CD4-positive, CD25-positive, alpha-beta regulatory T cell (primary cell): ENCODE measurements around the gene LRMDA. TPM values are rescaled to one million over a fixed set of nuclear protein-coding genes. Genes with fewer than 3 reads are reported as not detected.

ENCODE experiments used
- ATAC-seq, 2 donors: fragments of 150-1000 bp; cut with Tn5 transposase; one replicate each; pipeline ENCODE4 v1.10.0; 2021; ENCODE audit warnings: low read depth in 2 of 2, moderate number of reproducible peaks in 2 of 2, moderate library complexity in 1 of 2
- DNase-seq, 3 donors: peaks; one replicate each; pipeline versions ENCODE4 v3.0.0 to v3.0.0-alpha.2; 2012 to 2022; ENCODE audit warnings: mixed read lengths in 1 of 3
- H3K27ac ChIP-seq: one replicate; pipeline ENCODE4 v1.7.0; 2013; ENCODE audit warnings: mild to moderate bottlenecking, low read length; ENCODE audit not compliant: insufficient read depth, poor library complexity, severe bottlenecking
- H3K27me3 ChIP-seq: one replicate; pipeline ENCODE4 v1.7.0; 2013; ENCODE audit warnings: low read length; ENCODE audit not compliant: control insufficient read depth, insufficient read depth
- H3K36me3 ChIP-seq: one replicate; pipeline ENCODE4 v1.7.0; 2013; ENCODE audit warnings: mild to moderate bottlenecking, low read length, moderate library complexity; ENCODE audit not compliant: control insufficient read depth, insufficient read depth
- H3K4me1 ChIP-seq: 2 replicates; pipeline ENCODE4 v1.7.0; 2013; ENCODE audit warnings: mild to moderate bottlenecking, low read length; ENCODE audit not compliant: insufficient read depth, control insufficient read depth, poor library complexity, severe bottlenecking
- H3K4me3 ChIP-seq: one replicate; pipeline ENCODE4 v1.7.0; 2013; ENCODE audit warnings: low read depth, mild to moderate bottlenecking, low read length, moderate library complexity
- H3K9me3 ChIP-seq, 2 experiments: 1 replicate in 1 of 2; 2 replicates in 1 of 2; pipeline ENCODE4 v1.7.0; 2013; ENCODE audit warnings: low read length in 2 of 2, mild to moderate bottlenecking in 1 of 2, moderate library complexity in 1 of 2; ENCODE audit not compliant: control insufficient read depth in 2 of 2
- H3K27ac Mint-ChIP-seq, 3 donors: one replicate each; pipeline ENCODE4 v1.8.0; 2020 to 2022; ENCODE audit warnings: mild to moderate bottlenecking in 3 of 3, mixed read lengths in 3 of 3, moderate library complexity in 2 of 3
- H3K27me3 Mint-ChIP-seq: one replicate; pipeline ENCODE4 v1.8.0; 2022; ENCODE audit warnings: mild to moderate bottlenecking, mixed read lengths
- H3K36me3 Mint-ChIP-seq: one replicate; pipeline ENCODE4 v1.8.0; 2020; ENCODE audit warnings: mixed read lengths
- H3K4me1 Mint-ChIP-seq, 4 donors: one replicate each; pipeline ENCODE4 v1.8.0; 2020 to 2022; ENCODE audit warnings: mixed read lengths in 4 of 4, mild to moderate bottlenecking in 1 of 4
- H3K4me3 Mint-ChIP-seq, 4 donors: one replicate each; pipeline ENCODE4 v1.8.0; 2020 to 2022; ENCODE audit warnings: mild to moderate bottlenecking in 4 of 4, mixed read lengths in 4 of 4, moderate library complexity in 3 of 4
- H3K9me3 Mint-ChIP-seq, 7 donors: one replicate each; pipeline ENCODE4 v1.8.0; 2020 to 2022; ENCODE audit warnings: mixed read lengths in 7 of 7, mild to moderate bottlenecking in 3 of 7, moderate library complexity in 2 of 7
- polyA plus RNA-seq, 4 donors: library from polyadenylated mRNA; unstranded; fragments of 300-500 nt; fragmentation: Illumina TruSeq; gene quantifications; one replicate each; pipeline ENCODE4 v1.2.3, GENCODE V29; 2021
- total RNA-seq: library from RNA; stranded (reverse); gene quantifications from one replicate; pipeline ENCODE4 v1.2.3, GENCODE V29; 2022

LRMDA gene
- total and polyA plus RNA-seq, 5 donors from 2014 or later: 0.10 TPM; not detected in 4

GRCh38 chr10:75395066-75395931, 36.1 kb upstream of the LRMDA start:
- DNase-seq (no peak), ATAC-seq (no peak)
- Histone ChIP-seq H3K27ac (no peak overlapping the region), H3K36me3 (no peaks in the 10 kb centered on the region), H3K27me3 (peaks cover 10% of the 10 kb centered on the region), H3K9me3 (no peaks in the 10 kb centered on the region), H3K4me3 (no peak overlapping the region), H3K4me1 (peaks cover 3% of the 10 kb centered on the region)
- Mint-ChIP-seq H3K4me3 (peak overlapping the region in 2 of 4 donors; percentile 32 to 56), H3K27ac (no peak overlapping the region), H3K27me3 (peaks cover 66% of the 10 kb centered on the region), H3K36me3 (peaks cover 6% of the 10 kb centered on the region), H3K4me1 (peaks cover 0 to 14% (median 5%) of the 10 kb centered on the region in 4 donors), H3K9me3 (peaks cover 0 to 6% (median 1%) of the 10 kb centered on the region in 7 donors)

- H3K9me3 Mint-ChIP-seq: peaks cover 0 to 6% (median 1%) of the 10 kb centered on the region in 7 donors
- no peak for DNase-seq
- H3K27ac ChIP-seq: no peak overlapping the region
- peaks cover 0 to 21% (median 7%) of the 10 kb centered on the region in 4 donors for H3K4me1 Mint-ChIP-seq
- H3K27me3 ChIP-seq: peaks cover 10% of the 10 kb centered on the region
- no peaks in the 10 kb centered on the region for H3K9me3 ChIP-seq
- no peaks in the 10 kb centered on the region for H3K36me3 ChIP-seq
- H3K27ac Mint-ChIP-seq: no peak overlapping the region
- no peak for ATAC-seq
- peak overlapping the region in 1 of 4 donors; percentile 32 for H3K4me3 Mint-ChIP-seq
- H3K4me1 ChIP-seq: peaks cover 10% of the 10 kb centered on the region
- H3K4me3 ChIP-seq: no peak overlapping the region
- peaks cover 6% of the 10 kb centered on the region for H3K36me3 Mint-ChIP-seq
- peaks cover 68% of the 10 kb centered on the region for H3K27me3 Mint-ChIP-seq
Measured at GRCh38 chr10:75395932-75396630, 35.3 kb upstream of the LRMDA start.

GRCh38 chr10:75396631-75397495, 34.6 kb upstream of the LRMDA start:
- no peak overlapping the region for H3K27ac ChIP-seq
- H3K27me3 Mint-ChIP-seq: peaks cover 61% of the 10 kb centered on the region
- no peaks in the 10 kb centered on the region for H3K9me3 ChIP-seq
- peaks cover 10% of the 10 kb centered on the region for H3K27me3 ChIP-seq
- H3K4me3 ChIP-seq: no peak overlapping the region
- H3K9me3 Mint-ChIP-seq: peaks cover 0 to 6% (median 1%) of the 10 kb centered on the region in 7 donors
- H3K4me1 ChIP-seq: peaks cover 16% of the 10 kb centered on the region
- H3K36me3 ChIP-seq: no peaks in the 10 kb centered on the region
- no peak overlapping the region for H3K27ac Mint-ChIP-seq
- ATAC-seq (no peak), DNase-seq (no peak)
- peaks cover 0 to 23% (median 7%) of the 10 kb centered on the region in 4 donors for H3K4me1 Mint-ChIP-seq
- peak overlapping the region in 1 of 4 donors; percentile 50 for H3K4me3 Mint-ChIP-seq
- peaks cover 6% of the 10 kb centered on the region for H3K36me3 Mint-ChIP-seq

- Mint-ChIP-seq H3K9me3 (peaks cover 0 to 6% (median 1%) of the 10 kb centered on the region in 7 donors), H3K27ac (no peak overlapping the region), H3K27me3 (peaks cover 61% of the 10 kb centered on the region), H3K4me3 (peak overlapping the region in 3 of 4 donors; percentile 41 to 77 (median 50)), H3K4me1 (peaks cover 0 to 29% (median 9%) of the 10 kb centered on the region in 4 donors), H3K36me3 (peaks cover 6% of the 10 kb centered on the region)
- H3K4me3 ChIP-seq: no peak overlapping the region
- H3K36me3 ChIP-seq: no peaks in the 10 kb centered on the region
- no peak for DNase-seq
- ATAC-seq: no peak
- H3K27me3 ChIP-seq: peaks cover 10% of the 10 kb centered on the region
- H3K27ac ChIP-seq: no peak overlapping the region
- H3K4me1 ChIP-seq: peaks cover 23% of the 10 kb centered on the region
- H3K9me3 ChIP-seq: no peaks in the 10 kb centered on the region
Measured at GRCh38 chr10:75397496-75398199, 33.8 kb upstream of the LRMDA start.

- Mint-ChIP-seq H3K4me3 (peak overlapping the region in 1 of 4 donors; percentile 33), H3K36me3 (peaks cover 6% of the 10 kb centered on the region), H3K4me1 (peaks cover 0 to 35% (median 12%) of the 10 kb centered on the region in 4 donors), H3K27ac (no peak overlapping the region), H3K9me3 (peaks cover 0 to 6% (median 1%) of the 10 kb centered on the region in 7 donors), H3K27me3 (peaks cover 61% of the 10 kb centered on the region)
- Histone ChIP-seq H3K36me3 (no peaks in the 10 kb centered on the region), H3K27ac (no peak overlapping the region), H3K9me3 (no peaks in the 10 kb centered on the region), H3K4me3 (no peak overlapping the region), H3K27me3 (peaks cover 10% of the 10 kb centered on the region), H3K4me1 (peaks cover 29% of the 10 kb centered on the region)
- no peak for DNase-seq
- ATAC-seq: no peak
Measured at GRCh38 chr10:75398200-75398691, 33.2 kb upstream of the LRMDA start.

- no peak for ATAC-seq
- H3K27me3 ChIP-seq: peaks cover 9% of the 10 kb centered on the region
Measured at GRCh38 chr10:75398692-75399460, 32.5 kb upstream of the LRMDA start.

More at GRCh38 chr10:75398692-75399460, 32.5 kb upstream of the LRMDA start:
- Histone ChIP-seq H3K36me3 (no peaks in the 10 kb centered on the region), H3K9me3 (no peaks in the 10 kb centered on the region), H3K4me1 (peaks cover 35% of the 10 kb centered on the region), H3K27ac (no peak overlapping the region), H3K4me3 (no peak overlapping the region)
- peaks cover 0 to 5% (median 1%) of the 10 kb centered on the region in 7 donors for H3K9me3 Mint-ChIP-seq
- peaks cover 6% of the 10 kb centered on the region for H3K36me3 Mint-ChIP-seq
- peak overlapping the region in 2 of 4 donors; percentile 36 to 70 for H3K4me3 Mint-ChIP-seq
- peaks cover 0 to 39% (median 14%) of the 10 kb centered on the region in 4 donors for H3K4me1 Mint-ChIP-seq
- no peak overlapping the region for H3K27ac Mint-ChIP-seq
- DNase-seq: no peak
- H3K27me3 Mint-ChIP-seq: peaks cover 60% of the 10 kb centered on the region
